HepG2 (cell line): Measurements from ENCODE around the gene HABP4. TPM values are rescaled to one million over a fixed set of nuclear protein-coding genes. Genes with fewer than 3 reads are reported as not detected.
A peak's percentile ranks its signal among the peaks of the same experiment; 100 is the strongest.

Experiments
- ARID2 ChIP-seq: sonication (generic); formaldehyde crosslinking; IDR thresholded peaks from 2 replicates; pipeline ENCODE4 v1.8.1; 2022; ENCODE audit warnings: mild to moderate bottlenecking, missing genetic modification reagents, borderline replicate concordance
- ETV6 ChIP-seq: sonication (generic); formaldehyde crosslinking; conservative IDR thresholded peaks from 2 replicates; pipeline ENCODE4 v1.4.0; 2020; ENCODE audit warnings: missing genetic modification reagents
- EZH2 ChIP-seq: conservative IDR thresholded peaks from 2 replicates; pipeline ENCODE4 v1.6.1; 2012; ENCODE audit warnings: mild to moderate bottlenecking, low read depth, low read length, moderate library complexity
- FOXC1 ChIP-seq: sonication (generic); formaldehyde crosslinking; IDR thresholded peaks from 2 replicates; pipeline ENCODE4 v1.8.0; 2022; ENCODE audit warnings: mild to moderate bottlenecking, missing genetic modification reagents, borderline replicate concordance
- HNRNPLL ChIP-seq: fragments of 200-400 bp; formaldehyde crosslinking; IDR thresholded peaks from 2 replicates; pipeline ENCODE4 v1.6.1; 2017; ENCODE audit warnings: mild to moderate bottlenecking, low read depth, low read length; ENCODE audit not compliant: poor library complexity, severe bottlenecking
- NFE2 ChIP-seq: sonication (generic); formaldehyde crosslinking; IDR thresholded peaks from 2 replicates; pipeline ENCODE4 v1.4.0; 2020; ENCODE audit warnings: missing genetic modification reagents
- NFYB ChIP-seq: sonication (generic); formaldehyde crosslinking; IDR thresholded peaks from 2 replicates; pipeline ENCODE4 v1.4.0; 2020; ENCODE audit warnings: missing genetic modification reagents
- PHB2 ChIP-seq: fragments of 450-650 bp; IDR thresholded peaks from 2 replicates; pipeline ENCODE4 v1.6.1; 2018; ENCODE audit not compliant: partially characterized antibody
- SALL2 ChIP-seq: sonication (generic); formaldehyde crosslinking; IDR thresholded peaks from 2 replicates; pipeline ENCODE4 v1.8.1; 2023; ENCODE audit warnings: mild to moderate bottlenecking, missing genetic modification reagents, inconsistent platforms
- SRSF4 ChIP-seq: fragments of 200-400 bp; formaldehyde crosslinking; IDR thresholded peaks from one replicate; pipeline ENCODE4 v1.6.1; 2018; ENCODE audit warnings: mild to moderate bottlenecking, low read depth, low read length, moderate library complexity; ENCODE audit not compliant: poor library complexity, severe bottlenecking
- ZFP1 ChIP-seq: IDR thresholded peaks from 2 replicates; pipeline ENCODE4 v1.6.1; 2016
- ZNF121 ChIP-seq: sonication (generic); formaldehyde crosslinking; IDR thresholded peaks from 2 replicates; pipeline ENCODE4 v1.5.0; 2020; ENCODE audit warnings: mild to moderate bottlenecking, missing genetic modification reagents
- ZNF224 ChIP-seq: sonication (generic); formaldehyde crosslinking; IDR thresholded peaks from 2 replicates; pipeline ENCODE4 v1.5.0; 2020; ENCODE audit warnings: mild to moderate bottlenecking, missing genetic modification reagents
- ZNF331 ChIP-seq: sonication (generic); formaldehyde crosslinking; IDR thresholded peaks from 2 replicates; pipeline ENCODE4 v1.4.0; 2020; ENCODE audit warnings: missing genetic modification reagents
- ZNF589 ChIP-seq: sonication (generic); formaldehyde crosslinking; conservative IDR thresholded peaks from 2 replicates; pipeline ENCODE4 v1.8.0; 2022; ENCODE audit warnings: mild to moderate bottlenecking, moderate library complexity, missing genetic modification reagents
- ZNF761 ChIP-seq: sonication (generic); formaldehyde crosslinking; conservative IDR thresholded peaks from 2 replicates; pipeline ENCODE4 v1.4.0; 2020; ENCODE audit warnings: mild to moderate bottlenecking, missing genetic modification reagents
- ZNF878 ChIP-seq: sonication (generic); formaldehyde crosslinking; IDR thresholded peaks from 2 replicates; pipeline ENCODE4 v1.8.1; 2023; ENCODE audit warnings: mild to moderate bottlenecking, missing genetic modification reagents, moderate library complexity
- ZSCAN29 ChIP-seq: sonication (generic); formaldehyde crosslinking; conservative IDR thresholded peaks from 2 replicates; pipeline ENCODE4 v1.4.0; 2020; ENCODE audit warnings: mild to moderate bottlenecking, missing genetic modification reagents
- polyA plus RNA-seq, 8 experiments: library from polyadenylated mRNA; depleted of rRNA in 3 of 8; stranded (reverse) in 7 of 8; unstranded in 1 of 8; fragments of >200 nt; fragmentation: Illumina TruSeq in 4 of 8; extraction: Trizol in 4 of 8; gene quantifications; 2 replicates each; pipeline versions ENCODE4 v1.2.1 to v1.2.3, GENCODE V29; 2011 to 2016; ENCODE audit warnings: low read depth in 4 of 8, missing spikeins in 1 of 8, mixed read lengths in 1 of 8; ENCODE audit not compliant: insufficient read depth in 1 of 8
- total RNA-seq, 5 experiments: library from RNA; depleted of rRNA; stranded (reverse); fragments of >200 nt; fragmentation: Illumina TruSeq; extraction: Trizol; gene quantifications; 2 replicates each; pipeline ENCODE4 v1.2.3, GENCODE V29; 2016; ENCODE audit warnings: low read depth in 1 of 5
- TF ChIP-seq, protein P1 (sequence below): sonication (generic); formaldehyde crosslinking; IDR thresholded peaks from 2 replicates; pipeline ENCODE4 v1.5.0; 2020; ENCODE audit warnings: missing genetic modification reagents
- TF ChIP-seq, protein P2 (sequence below): sonication (generic); formaldehyde crosslinking; IDR thresholded peaks from 2 replicates; pipeline ENCODE4 v1.4.0; 2020; ENCODE audit warnings: mild to moderate bottlenecking, low read depth, missing genetic modification reagents
- TF ChIP-seq, protein P3 (sequence below): sonication (generic); formaldehyde crosslinking; IDR thresholded peaks from 2 replicates; pipeline ENCODE4 v1.4.0; 2020; ENCODE audit warnings: missing genetic modification reagents
- TF ChIP-seq, protein P4 (sequence below): sonication (generic); formaldehyde crosslinking; IDR thresholded peaks from 2 replicates; pipeline ENCODE4 v1.5.0; 2020; ENCODE audit warnings: mild to moderate bottlenecking, missing genetic modification reagents

HABP4 gene
- total and polyA plus RNA-seq, 2 of the 13 experiments (the other 11 are each of a cell fraction or from before 2014, with no cell fraction given), result 14.3 to 26.6 TPM

DNA sequence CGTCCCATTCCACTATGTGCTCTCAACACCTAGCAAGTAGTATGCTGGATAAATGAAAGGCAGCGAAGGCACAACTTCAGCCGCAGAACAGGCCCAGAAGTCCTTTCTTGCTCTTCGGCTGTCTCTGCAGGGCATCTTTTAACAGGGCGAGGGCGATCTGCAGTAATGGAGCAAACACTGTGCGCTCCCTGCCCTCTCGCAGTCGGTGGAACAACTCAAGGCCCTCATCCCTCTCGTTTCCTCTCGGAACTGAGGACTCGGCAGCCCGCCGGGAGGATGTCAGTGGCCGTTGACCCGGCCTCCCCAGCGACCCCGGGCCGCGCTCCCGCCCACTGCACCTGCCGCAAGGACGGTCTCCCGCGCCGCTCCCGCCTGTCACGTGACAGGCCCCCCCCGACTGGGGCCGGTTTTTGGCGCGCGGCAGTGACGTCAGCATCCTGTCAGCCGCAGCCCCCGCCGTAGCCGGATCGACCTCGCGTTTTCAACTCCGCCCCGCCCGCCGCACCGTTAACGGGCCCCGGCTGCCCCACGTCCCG lies 32.9 kb upstream of the HABP4 start (continued):
- TF ChIP-seq NFYB (peak; percentile 53), ZNF878 (peak; percentile 46; the same call in 1 of the 2 replicates), ZNF589 (CRISPR knock-in tag) (no peak), HNRNPLL (peak; percentile 54), ARID2 (CRISPR knock-in tag) (peak; percentile 73; the same call in 1 of the 2 replicates), ZNF761 (CRISPR knock-in tag) (peak; percentile 94), SALL2 (CRISPR knock-in tag) (no peak; the same call in 1 of the 2 replicates), ZFP1 (CRISPR knock-in tag) (no peak), ETV6 (CRISPR knock-in tag) (0 out of 2 replicates have a peak, but pooled peaks have one; percentile 19), ZSCAN29 (0 out of 2 replicates have a peak, but pooled peaks have one; percentile 75), FOXC1 (CRISPR knock-in tag) (peak; percentile 88), ZNF331 (CRISPR knock-in tag) (peak; percentile 59; the same call in 1 of the 2 replicates), EZH2 (no peak), PHB2 (no peak), ZNF121 (CRISPR knock-in tag) (no peak; the same call in 1 of the 2 replicates), SRSF4 (no peak), NFE2 (CRISPR knock-in tag) (no peak), ZNF224 (CRISPR knock-in tag) (peak; percentile 85; the same call in 1 of the 2 replicates)
- TF ChIP-seq, protein P1, sequence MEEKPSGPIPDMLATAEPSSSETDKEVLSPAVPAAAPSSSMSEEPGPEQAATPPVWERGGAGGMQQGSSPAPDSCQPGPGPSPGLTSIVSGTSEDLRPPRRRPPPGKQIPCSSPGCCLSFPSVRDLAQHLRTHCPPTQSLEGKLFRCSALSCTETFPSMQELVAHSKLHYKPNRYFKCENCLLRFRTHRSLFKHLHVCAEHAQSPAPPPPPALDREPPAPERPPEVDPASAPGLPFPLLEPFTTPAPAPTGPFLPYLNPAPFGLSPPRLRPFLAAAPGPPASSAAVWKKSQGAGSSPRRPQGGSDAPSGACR (CRISPR knock-in tag), result peak; percentile 54; the same call in 1 of the 2 replicates
- TF ChIP-seq, protein P2, sequence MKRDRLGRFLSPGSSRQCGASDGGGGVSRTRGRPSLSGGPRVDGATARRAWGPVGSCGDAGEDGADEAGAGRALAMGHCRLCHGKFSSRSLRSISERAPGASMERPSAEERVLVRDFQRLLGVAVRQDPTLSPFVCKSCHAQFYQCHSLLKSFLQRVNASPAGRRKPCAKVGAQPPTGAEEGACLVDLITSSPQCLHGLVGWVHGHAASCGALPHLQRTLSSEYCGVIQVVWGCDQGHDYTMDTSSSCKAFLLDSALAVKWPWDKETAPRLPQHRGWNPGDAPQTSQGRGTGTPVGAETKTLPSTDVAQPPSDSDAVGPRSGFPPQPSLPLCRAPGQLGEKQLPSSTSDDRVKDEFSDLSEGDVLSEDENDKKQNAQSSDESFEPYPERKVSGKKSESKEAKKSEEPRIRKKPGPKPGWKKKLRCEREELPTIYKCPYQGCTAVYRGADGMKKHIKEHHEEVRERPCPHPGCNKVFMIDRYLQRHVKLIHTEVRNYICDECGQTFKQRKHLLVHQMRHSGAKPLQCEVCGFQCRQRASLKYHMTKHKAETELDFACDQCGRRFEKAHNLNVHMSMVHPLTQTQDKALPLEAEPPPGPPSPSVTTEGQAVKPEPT (CRISPR knock-in tag), result peak; percentile 87; the same call in 1 of the 2 replicates
- TF ChIP-seq, protein P3, sequence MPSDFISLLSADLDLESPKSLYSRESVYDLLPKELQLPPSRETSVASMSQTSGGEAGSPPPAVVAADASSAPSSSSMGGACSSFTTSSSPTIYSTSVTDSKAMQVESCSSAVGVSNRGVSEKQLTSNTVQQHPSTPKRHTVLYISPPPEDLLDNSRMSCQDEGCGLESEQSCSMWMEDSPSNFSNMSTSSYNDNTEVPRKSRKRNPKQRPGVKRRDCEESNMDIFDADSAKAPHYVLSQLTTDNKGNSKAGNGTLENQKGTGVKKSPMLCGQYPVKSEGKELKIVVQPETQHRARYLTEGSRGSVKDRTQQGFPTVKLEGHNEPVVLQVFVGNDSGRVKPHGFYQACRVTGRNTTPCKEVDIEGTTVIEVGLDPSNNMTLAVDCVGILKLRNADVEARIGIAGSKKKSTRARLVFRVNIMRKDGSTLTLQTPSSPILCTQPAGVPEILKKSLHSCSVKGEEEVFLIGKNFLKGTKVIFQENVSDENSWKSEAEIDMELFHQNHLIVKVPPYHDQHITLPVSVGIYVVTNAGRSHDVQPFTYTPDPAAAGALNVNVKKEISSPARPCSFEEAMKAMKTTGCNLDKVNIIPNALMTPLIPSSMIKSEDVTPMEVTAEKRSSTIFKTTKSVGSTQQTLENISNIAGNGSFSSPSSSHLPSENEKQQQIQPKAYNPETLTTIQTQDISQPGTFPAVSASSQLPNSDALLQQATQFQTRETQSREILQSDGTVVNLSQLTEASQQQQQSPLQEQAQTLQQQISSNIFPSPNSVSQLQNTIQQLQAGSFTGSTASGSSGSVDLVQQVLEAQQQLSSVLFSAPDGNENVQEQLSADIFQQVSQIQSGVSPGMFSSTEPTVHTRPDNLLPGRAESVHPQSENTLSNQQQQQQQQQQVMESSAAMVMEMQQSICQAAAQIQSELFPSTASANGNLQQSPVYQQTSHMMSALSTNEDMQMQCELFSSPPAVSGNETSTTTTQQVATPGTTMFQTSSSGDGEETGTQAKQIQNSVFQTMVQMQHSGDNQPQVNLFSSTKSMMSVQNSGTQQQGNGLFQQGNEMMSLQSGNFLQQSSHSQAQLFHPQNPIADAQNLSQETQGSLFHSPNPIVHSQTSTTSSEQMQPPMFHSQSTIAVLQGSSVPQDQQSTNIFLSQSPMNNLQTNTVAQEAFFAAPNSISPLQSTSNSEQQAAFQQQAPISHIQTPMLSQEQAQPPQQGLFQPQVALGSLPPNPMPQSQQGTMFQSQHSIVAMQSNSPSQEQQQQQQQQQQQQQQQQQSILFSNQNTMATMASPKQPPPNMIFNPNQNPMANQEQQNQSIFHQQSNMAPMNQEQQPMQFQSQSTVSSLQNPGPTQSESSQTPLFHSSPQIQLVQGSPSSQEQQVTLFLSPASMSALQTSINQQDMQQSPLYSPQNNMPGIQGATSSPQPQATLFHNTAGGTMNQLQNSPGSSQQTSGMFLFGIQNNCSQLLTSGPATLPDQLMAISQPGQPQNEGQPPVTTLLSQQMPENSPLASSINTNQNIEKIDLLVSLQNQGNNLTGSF (CRISPR knock-in tag), result no peak
- TF ChIP-seq, protein P4, sequence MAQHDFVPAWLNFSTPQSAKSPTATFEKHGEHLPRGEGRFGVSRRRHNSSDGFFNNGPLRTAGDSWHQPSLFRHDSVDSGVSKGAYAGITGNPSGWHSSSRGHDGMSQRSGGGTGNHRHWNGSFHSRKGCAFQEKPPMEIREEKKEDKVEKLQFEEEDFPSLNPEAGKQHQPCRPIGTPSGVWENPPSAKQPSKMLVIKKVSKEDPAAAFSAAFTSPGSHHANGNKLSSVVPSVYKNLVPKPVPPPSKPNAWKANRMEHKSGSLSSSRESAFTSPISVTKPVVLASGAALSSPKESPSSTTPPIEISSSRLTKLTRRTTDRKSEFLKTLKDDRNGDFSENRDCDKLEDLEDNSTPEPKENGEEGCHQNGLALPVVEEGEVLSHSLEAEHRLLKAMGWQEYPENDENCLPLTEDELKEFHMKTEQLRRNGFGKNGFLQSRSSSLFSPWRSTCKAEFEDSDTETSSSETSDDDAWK (CRISPR knock-in tag), result no peak
